ENCODE data around the gene SLAMF7.

DNA sequence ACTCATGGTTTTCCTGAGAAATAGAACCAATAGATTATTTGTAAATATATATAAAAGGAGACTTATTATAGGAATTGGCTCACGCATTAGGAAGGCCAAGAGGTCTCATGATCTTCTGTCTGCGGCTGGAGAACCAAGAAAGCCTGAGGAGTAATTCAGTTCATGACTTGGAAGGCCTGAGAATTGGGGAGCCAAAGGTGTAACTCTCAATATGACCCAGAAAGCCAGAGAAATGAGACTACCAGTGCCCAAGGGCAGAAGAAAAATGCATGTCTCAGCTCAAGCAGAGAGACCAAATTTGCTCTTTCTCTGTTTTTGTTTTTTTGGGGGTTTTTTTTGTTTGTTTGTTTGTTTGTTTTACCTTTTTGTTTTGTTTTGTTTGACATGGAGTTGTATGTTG lies 19.5 kb downstream of the SLAMF7 start:
- TF ChIP-seq, protein P1, sequence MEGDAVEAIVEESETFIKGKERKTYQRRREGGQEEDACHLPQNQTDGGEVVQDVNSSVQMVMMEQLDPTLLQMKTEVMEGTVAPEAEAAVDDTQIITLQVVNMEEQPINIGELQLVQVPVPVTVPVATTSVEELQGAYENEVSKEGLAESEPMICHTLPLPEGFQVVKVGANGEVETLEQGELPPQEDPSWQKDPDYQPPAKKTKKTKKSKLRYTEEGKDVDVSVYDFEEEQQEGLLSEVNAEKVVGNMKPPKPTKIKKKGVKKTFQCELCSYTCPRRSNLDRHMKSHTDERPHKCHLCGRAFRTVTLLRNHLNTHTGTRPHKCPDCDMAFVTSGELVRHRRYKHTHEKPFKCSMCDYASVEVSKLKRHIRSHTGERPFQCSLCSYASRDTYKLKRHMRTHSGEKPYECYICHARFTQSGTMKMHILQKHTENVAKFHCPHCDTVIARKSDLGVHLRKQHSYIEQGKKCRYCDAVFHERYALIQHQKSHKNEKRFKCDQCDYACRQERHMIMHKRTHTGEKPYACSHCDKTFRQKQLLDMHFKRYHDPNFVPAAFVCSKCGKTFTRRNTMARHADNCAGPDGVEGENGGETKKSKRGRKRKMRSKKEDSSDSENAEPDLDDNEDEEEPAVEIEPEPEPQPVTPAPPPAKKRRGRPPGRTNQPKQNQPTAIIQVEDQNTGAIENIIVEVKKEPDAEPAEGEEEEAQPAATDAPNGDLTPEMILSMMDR (IDR thresholded peaks at IDR 0.05), result no peak
- TF ChIP-seq EP300 (IDR thresholded peaks at IDR 0.05), result no peak
